ENCODE data around the gene GTSE1.

The GTSE1 gene

GRCh38 chr22:46272762-46273431 is 23.8 kb upstream of the GTSE1 start:
- DNase-seq, result no peak
- peaks cover 40% of the 10 kb centered on the region for H3K36me3 ChIP-seq

GRCh38 chr22:46273432-46274148 is 23.1 kb upstream of the GTSE1 start:
- no peak overlapping the region for H3K4me3 ChIP-seq (ENCODE audit: low read depth, low read length)
- no peak for TF ChIP-seq CTCF (IDR thresholded peaks at IDR 0.05; ENCODE audit: low read depth, low read length)
- no peak overlapping the region for H3K27ac ChIP-seq
- H3K27me3 ChIP-seq (ENCODE audit: insufficient read depth, low read depth, severe bottlenecking), result no peaks in the 10 kb centered on the region
- H3K36me3 ChIP-seq, result peaks cover 47% of the 10 kb centered on the region
- H3K9me3 ChIP-seq (ENCODE audit: severe bottlenecking), result no peaks in the 10 kb centered on the region
- DNase-seq, result no peak

More at GRCh38 chr22:46272762-46273431, 23.8 kb upstream of the GTSE1 start:
- TF ChIP-seq CTCF (IDR thresholded peaks at IDR 0.05; ENCODE audit: low read depth, low read length), result no peak
- no peaks in the 10 kb centered on the region for H3K9me3 ChIP-seq (ENCODE audit: severe bottlenecking)
- no peak overlapping the region for H3K4me3 ChIP-seq (ENCODE audit: low read depth, low read length)
- no peaks in the 10 kb centered on the region for H3K27me3 ChIP-seq (ENCODE audit: insufficient read depth, low read depth, severe bottlenecking)
- H3K27ac ChIP-seq, result no peak overlapping the region

GRCh38 chr22:46274381-46274780 is 22.3 kb upstream of the GTSE1 start:
- Histone ChIP-seq H3K4me3 (ENCODE audit: low read depth, low read length) (no peak overlapping the region), H3K36me3 (peaks cover 52% of the 10 kb centered on the region), H3K27me3 (ENCODE audit: insufficient read depth, low read depth, severe bottlenecking) (no peaks in the 10 kb centered on the region), H3K9me3 (ENCODE audit: severe bottlenecking) (no peaks in the 10 kb centered on the region), H3K27ac (no peak overlapping the region)
- no peak for DNase-seq
- TF ChIP-seq CTCF (IDR thresholded peaks at IDR 0.05; ENCODE audit: low read depth, low read length), result no peak

- TF ChIP-seq CTCF (IDR thresholded peaks at IDR 0.05; ENCODE audit: low read depth, low read length), result no peak
- Histone ChIP-seq H3K36me3 (peaks cover 64% of the 10 kb centered on the region), H3K27ac (no peak overlapping the region), H3K27me3 (ENCODE audit: insufficient read depth, low read depth, severe bottlenecking) (no peaks in the 10 kb centered on the region), H3K4me3 (ENCODE audit: low read depth, low read length) (no peak overlapping the region), H3K9me3 (ENCODE audit: severe bottlenecking) (no peaks in the 10 kb centered on the region)
- no peak for DNase-seq
These were observed 21.1 kb upstream of the GTSE1 start for GRCh38 chr22:46275455-46276122.

GRCh38 chr22:46276563-46276962 is 20.1 kb upstream of the GTSE1 start:
- no peak for TF ChIP-seq CTCF (IDR thresholded peaks at IDR 0.05; ENCODE audit: low read depth, low read length)
- Histone ChIP-seq H3K9me3 (ENCODE audit: severe bottlenecking) (no peaks in the 10 kb centered on the region), H3K27me3 (ENCODE audit: insufficient read depth, low read depth, severe bottlenecking) (no peaks in the 10 kb centered on the region), H3K4me3 (ENCODE audit: low read depth, low read length) (no peak overlapping the region), H3K27ac (no peak overlapping the region), H3K36me3 (peaks cover 69% of the 10 kb centered on the region)
- no peak for DNase-seq

Data from WERI-Rb-1 (cell line).